Neural progenitor cell (in vitro differentiated cells): ENCODE measurements around the gene HCFC2.
A peak's percentile ranks its signal among the peaks of the same experiment; 100 is the strongest.

ENCODE experiments used
- EZH2 ChIP-seq: fragments of 200-600 bp; sonication (generic); IDR thresholded peaks from 2 replicates; pipeline ENCODE4 v1.6.1; 2017; ENCODE audit warnings: antibody characterized with exemption, mild to moderate bottlenecking, moderate library complexity
- EZH2phosphoT487 ChIP-seq: fragments of 200-600 bp; sonication (generic); IDR thresholded peaks from 2 replicates; pipeline ENCODE4 v1.6.1; 2017; ENCODE audit warnings: antibody characterized with exemption
- TF ChIP-seq, protein P1 (sequence below): fragments of 200-600 bp; sonication (generic); IDR thresholded peaks from 2 replicates; pipeline ENCODE4 v1.5.1; 2017; ENCODE audit warnings: antibody characterized with exemption, mild to moderate bottlenecking

DNA sequence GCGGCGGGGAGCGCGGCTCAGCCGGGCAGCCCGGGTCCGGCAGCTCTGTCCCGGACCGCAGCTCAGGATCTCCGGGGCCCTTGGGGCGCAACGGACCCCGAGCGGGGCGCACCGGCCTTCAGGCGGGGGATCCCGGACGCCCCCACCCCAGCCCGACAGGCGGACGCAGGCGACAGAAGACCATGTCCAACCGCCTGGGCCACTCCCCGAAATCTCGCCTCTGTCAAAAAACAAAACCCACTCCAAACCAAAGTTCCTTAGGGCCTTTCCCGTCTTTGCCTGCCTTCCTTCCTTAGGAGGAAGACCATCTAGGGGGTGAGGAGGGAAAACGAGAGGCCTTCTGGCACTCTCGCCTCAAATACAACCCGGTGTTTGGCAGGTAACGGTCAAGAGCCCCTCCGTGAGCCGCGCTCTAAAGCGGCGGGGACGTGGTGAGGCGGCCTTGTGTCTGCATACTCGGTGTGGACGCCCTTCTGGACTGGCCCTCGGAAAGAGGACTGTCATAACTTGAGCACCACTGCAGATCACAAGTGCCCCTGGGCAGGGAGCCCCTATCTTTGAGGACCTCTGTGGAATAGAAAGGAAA, 604 bp downstream of the HCFC2 start:
- TF ChIP-seq, protein P1, sequence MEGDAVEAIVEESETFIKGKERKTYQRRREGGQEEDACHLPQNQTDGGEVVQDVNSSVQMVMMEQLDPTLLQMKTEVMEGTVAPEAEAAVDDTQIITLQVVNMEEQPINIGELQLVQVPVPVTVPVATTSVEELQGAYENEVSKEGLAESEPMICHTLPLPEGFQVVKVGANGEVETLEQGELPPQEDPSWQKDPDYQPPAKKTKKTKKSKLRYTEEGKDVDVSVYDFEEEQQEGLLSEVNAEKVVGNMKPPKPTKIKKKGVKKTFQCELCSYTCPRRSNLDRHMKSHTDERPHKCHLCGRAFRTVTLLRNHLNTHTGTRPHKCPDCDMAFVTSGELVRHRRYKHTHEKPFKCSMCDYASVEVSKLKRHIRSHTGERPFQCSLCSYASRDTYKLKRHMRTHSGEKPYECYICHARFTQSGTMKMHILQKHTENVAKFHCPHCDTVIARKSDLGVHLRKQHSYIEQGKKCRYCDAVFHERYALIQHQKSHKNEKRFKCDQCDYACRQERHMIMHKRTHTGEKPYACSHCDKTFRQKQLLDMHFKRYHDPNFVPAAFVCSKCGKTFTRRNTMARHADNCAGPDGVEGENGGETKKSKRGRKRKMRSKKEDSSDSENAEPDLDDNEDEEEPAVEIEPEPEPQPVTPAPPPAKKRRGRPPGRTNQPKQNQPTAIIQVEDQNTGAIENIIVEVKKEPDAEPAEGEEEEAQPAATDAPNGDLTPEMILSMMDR = no peak
- TF ChIP-seq EZH2phosphoT487 (peak; percentile 5), EZH2 (peak; percentile 39)
